Measurements from ENCODE around the gene ADCYAP1. TPM values are rescaled to one million over a fixed set of nuclear protein-coding genes. Genes with fewer than 3 reads are reported as not detected.

Gene ADCYAP1
- polyA plus RNA-seq, 4 donors = 0.56 to 0.66 TPM; not detected in 2

DNA sequence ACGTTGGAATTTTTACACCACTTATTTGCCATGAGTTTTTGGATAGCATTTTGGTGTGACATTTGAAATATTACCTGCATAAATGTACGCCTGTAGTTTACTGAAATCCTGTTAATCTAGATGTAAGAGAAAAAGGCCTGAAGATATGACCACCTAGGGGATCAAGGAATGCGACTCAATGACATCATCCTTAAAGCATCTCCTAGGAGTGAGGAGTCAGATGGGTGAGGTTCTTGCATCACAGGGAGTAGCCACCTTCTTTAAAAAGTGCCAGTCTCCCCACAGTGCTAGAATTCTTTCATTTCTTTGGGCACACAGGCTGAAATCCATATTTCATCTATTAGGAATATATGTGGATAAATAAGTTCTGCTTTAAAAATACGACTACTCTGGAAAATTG lies 34.5 kb downstream of the ADCYAP1 start:
- no peak overlapping the region for H3K27ac ChIP-seq (ENCODE audit: low read depth in 1 of 3, low read length in 2 of 3)
- H3K27me3 ChIP-seq (ENCODE audit: control insufficient read depth in 3 of 3, insufficient read depth in 3 of 3, low read length in 3 of 3) = no peaks in the 10 kb centered on the region
- DNase-seq (no peak), FAIRE-seq (no peak)
- 38 to 67% (median 51%) methylated on average over 4 of the region's 4 CpGs for WGBS, 3 donors
- H3K36me3 ChIP-seq (ENCODE audit: control insufficient read depth in 3 of 3, insufficient read depth in 2 of 3, low read depth in 1 of 3, low read length in 3 of 3) = no peaks in the 10 kb centered on the region
- H3K4me1 ChIP-seq (ENCODE audit: control insufficient read depth in 3 of 3, insufficient read depth in 2 of 3, low read depth in 1 of 3, low read length in 2 of 3) = no peaks in the 10 kb centered on the region
- H3K9me3 ChIP-seq (ENCODE audit: control insufficient read depth in 2 of 2, insufficient read depth in 1 of 2, low read depth in 1 of 2, low read length in 1 of 2) = no peaks in the 10 kb centered on the region
- no peak overlapping the region for H3K4me3 ChIP-seq (ENCODE audit: low read depth in 1 of 3, low read length in 3 of 3)

DNA sequence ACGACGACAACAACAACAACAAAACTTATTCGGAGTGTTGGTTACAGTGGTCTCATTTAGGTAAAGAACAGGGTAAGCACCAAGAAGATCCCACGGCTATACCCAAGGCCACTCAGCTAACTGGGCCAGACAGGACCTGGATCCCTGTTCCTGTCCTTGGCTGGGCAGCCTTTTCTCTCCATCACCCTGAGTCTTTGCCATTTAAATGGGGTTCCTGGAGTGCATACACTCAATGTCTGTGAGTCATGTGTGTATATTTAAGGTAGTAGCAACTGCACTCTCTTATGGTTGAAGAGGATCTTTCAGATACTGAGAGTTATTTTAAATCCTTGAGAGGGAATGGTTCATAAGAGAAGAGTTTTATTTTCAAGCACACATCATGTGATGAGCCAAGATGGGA lies 35.3 kb downstream of the ADCYAP1 start:
- Histone ChIP-seq H3K27me3 (ENCODE audit: control insufficient read depth in 3 of 3, insufficient read depth in 3 of 3, low read length in 3 of 3) (no peaks in the 10 kb centered on the region), H3K36me3 (ENCODE audit: control insufficient read depth in 3 of 3, insufficient read depth in 2 of 3, low read depth in 1 of 3, low read length in 3 of 3) (no peaks in the 10 kb centered on the region), H3K27ac (ENCODE audit: low read depth in 1 of 3, low read length in 2 of 3) (no peak overlapping the region), H3K4me3 (ENCODE audit: low read depth in 1 of 3, low read length in 3 of 3) (no peak overlapping the region), H3K4me1 (ENCODE audit: control insufficient read depth in 3 of 3, insufficient read depth in 2 of 3, low read depth in 1 of 3, low read length in 2 of 3) (no peaks in the 10 kb centered on the region), H3K9me3 (ENCODE audit: control insufficient read depth in 2 of 2, insufficient read depth in 1 of 2, low read depth in 1 of 2, low read length in 1 of 2) (no peaks in the 10 kb centered on the region)
- DNase-seq (no peak), FAIRE-seq (no peak)
- 86 to 92% (median 90%) methylated on average over 4 of the region's 4 CpGs for WGBS, 3 donors

- Histone ChIP-seq H3K27me3 (ENCODE audit: control insufficient read depth in 3 of 3, insufficient read depth in 3 of 3, low read length in 3 of 3) (no peaks in the 10 kb centered on the region), H3K27ac (ENCODE audit: low read depth in 1 of 3, low read length in 2 of 3) (no peak overlapping the region), H3K4me3 (ENCODE audit: low read depth in 1 of 3, low read length in 3 of 3) (no peak overlapping the region), H3K36me3 (ENCODE audit: control insufficient read depth in 3 of 3, insufficient read depth in 2 of 3, low read depth in 1 of 3, low read length in 3 of 3) (no peaks in the 10 kb centered on the region), H3K4me1 (ENCODE audit: control insufficient read depth in 3 of 3, insufficient read depth in 2 of 3, low read depth in 1 of 3, low read length in 2 of 3) (no peaks in the 10 kb centered on the region), H3K9me3 (ENCODE audit: control insufficient read depth in 2 of 2, insufficient read depth in 1 of 2, low read depth in 1 of 2, low read length in 1 of 2) (no peaks in the 10 kb centered on the region)
- 61 to 76% (median 70%) methylated on average over 2 of the region's 2 CpGs for WGBS, 3 donors
- FAIRE-seq = no peak
- DNase-seq = no peak
Observed at GRCh38 chr18:941331-941730, 36.7 kb downstream of the ADCYAP1 start.

- no peaks in the 10 kb centered on the region for H3K9me3 ChIP-seq (ENCODE audit: control insufficient read depth in 2 of 2, insufficient read depth in 1 of 2, low read depth in 1 of 2, low read length in 1 of 2)
- H3K27ac ChIP-seq (ENCODE audit: low read depth in 1 of 3, low read length in 2 of 3) = no peak overlapping the region
- H3K4me1 ChIP-seq (ENCODE audit: control insufficient read depth in 3 of 3, insufficient read depth in 2 of 3, low read depth in 1 of 3, low read length in 2 of 3) = no peaks in the 10 kb centered on the region
- WGBS, 3 donors = 13 to 27% (median 22%) methylated on average over 1 of the region's 1 CpG
- FAIRE-seq (no peak), DNase-seq (peak in 1 of 2 donors; percentile 17)
- no peak overlapping the region for H3K4me3 ChIP-seq (ENCODE audit: low read depth in 1 of 3, low read length in 3 of 3)
- no peaks in the 10 kb centered on the region for H3K36me3 ChIP-seq (ENCODE audit: control insufficient read depth in 3 of 3, insufficient read depth in 2 of 3, low read depth in 1 of 3, low read length in 3 of 3)
- no peaks in the 10 kb centered on the region for H3K27me3 ChIP-seq (ENCODE audit: control insufficient read depth in 3 of 3, insufficient read depth in 3 of 3, low read length in 3 of 3)
Observed at GRCh38 chr18:944440-944839, 39.8 kb downstream of the ADCYAP1 start.

DNA sequence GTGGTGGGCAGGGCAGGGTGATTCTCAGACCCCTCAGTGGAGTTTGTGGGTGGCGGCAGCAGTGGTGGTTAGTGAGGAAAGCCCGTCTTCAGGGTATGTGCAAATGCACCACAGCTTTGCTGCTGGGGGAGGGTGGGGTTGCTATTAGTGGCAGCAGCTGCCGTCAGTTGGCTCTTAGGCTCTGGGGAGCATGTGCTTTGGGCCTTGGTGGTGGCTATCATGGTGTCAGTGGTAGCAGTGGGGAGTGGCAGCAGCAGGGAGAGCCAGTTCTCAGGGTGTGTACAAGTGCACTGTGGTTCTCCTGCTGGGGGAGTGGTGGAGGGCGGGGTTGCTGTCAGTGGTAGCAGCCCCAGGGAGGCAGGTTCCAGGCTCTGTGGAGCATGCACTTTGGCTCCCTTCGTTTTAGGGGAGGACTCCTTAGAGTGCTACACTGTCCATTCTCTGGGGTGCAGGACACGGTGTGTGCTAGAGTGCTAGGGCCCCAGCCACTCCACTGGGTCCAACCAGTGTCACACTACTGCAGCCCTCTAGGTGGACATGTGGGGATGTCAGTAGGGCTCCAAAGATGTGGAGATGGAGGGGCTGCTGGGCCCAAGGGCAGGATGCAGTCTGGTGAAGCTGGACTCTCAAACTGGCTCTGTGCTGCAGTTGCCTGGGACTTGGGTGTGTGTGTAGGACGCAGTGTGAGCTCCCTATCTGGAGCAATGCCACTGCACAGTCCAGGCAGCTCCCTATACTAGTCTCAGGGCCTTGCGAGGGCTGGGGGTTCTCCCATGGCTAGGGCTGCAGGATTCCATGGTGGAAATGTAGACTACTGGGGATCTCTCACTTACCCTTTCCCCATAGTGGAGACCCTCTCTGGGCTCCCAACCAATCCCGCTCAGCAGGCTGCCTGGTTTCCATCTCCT lies 45.3 kb downstream of the ADCYAP1 start:
- FAIRE-seq (no peak), DNase-seq (no peak)
- 67 to 76% (median 68%) methylated on average over 9 of the region's 9 CpGs for WGBS, 3 donors
- Histone ChIP-seq H3K4me3 (ENCODE audit: low read depth in 1 of 3, low read length in 3 of 3) (no peak overlapping the region), H3K36me3 (ENCODE audit: control insufficient read depth in 3 of 3, insufficient read depth in 2 of 3, low read depth in 1 of 3, low read length in 3 of 3) (no peaks in the 10 kb centered on the region), H3K9me3 (ENCODE audit: control insufficient read depth in 2 of 2, insufficient read depth in 1 of 2, low read depth in 1 of 2, low read length in 1 of 2) (no peaks in the 10 kb centered on the region), H3K4me1 (ENCODE audit: control insufficient read depth in 3 of 3, insufficient read depth in 2 of 3, low read depth in 1 of 3, low read length in 2 of 3) (no peaks in the 10 kb centered on the region), H3K27ac (ENCODE audit: low read depth in 1 of 3, low read length in 2 of 3) (no peak overlapping the region), H3K27me3 (ENCODE audit: control insufficient read depth in 3 of 3, insufficient read depth in 3 of 3, low read length in 3 of 3) (no peaks in the 10 kb centered on the region)

DNA sequence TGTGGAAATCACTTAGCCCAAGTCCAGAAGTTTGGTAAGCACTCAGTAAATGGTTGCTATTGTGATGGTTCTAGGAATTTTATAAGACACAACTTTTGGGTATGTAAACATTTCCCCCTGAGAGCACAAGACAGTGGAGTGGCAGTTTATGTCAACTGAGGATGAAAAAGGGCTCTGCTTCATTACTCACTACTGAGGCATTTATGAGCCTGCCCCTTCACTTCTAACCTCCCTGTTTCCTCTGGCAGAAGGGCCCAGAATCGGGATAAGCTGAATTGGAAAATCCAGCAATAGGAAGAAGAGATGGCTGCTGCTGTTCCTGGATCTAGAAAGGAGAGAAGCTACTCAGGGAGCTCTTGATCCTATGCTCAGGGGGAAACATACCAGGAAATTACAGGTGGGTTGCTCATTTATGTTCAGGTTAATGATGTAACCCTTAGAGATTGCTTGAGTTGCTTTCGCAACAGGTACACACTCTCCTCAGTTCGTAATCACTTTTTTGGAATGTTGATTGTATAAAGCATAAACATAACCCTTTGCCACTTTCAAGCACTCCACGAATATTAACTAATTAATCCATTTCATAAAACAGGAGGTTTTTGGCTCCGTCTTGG lies 46.3 kb downstream of the ADCYAP1 start:
- Histone ChIP-seq H3K4me3 (ENCODE audit: low read depth in 1 of 3, low read length in 3 of 3) (no peak overlapping the region), H3K27ac (ENCODE audit: low read depth in 1 of 3, low read length in 2 of 3) (no peak overlapping the region), H3K27me3 (ENCODE audit: control insufficient read depth in 3 of 3, insufficient read depth in 3 of 3, low read length in 3 of 3) (no peaks in the 10 kb centered on the region), H3K9me3 (ENCODE audit: control insufficient read depth in 2 of 2, insufficient read depth in 1 of 2, low read depth in 1 of 2, low read length in 1 of 2) (no peaks in the 10 kb centered on the region), H3K36me3 (ENCODE audit: control insufficient read depth in 3 of 3, insufficient read depth in 2 of 3, low read depth in 1 of 3, low read length in 3 of 3) (no peaks in the 10 kb centered on the region), H3K4me1 (ENCODE audit: control insufficient read depth in 3 of 3, insufficient read depth in 2 of 3, low read depth in 1 of 3, low read length in 2 of 3) (no peaks in the 10 kb centered on the region)
- DNase-seq (no peak), FAIRE-seq (no peak)
- 64 to 67% (median 65%) methylated on average over 5 of the region's 5 CpGs for WGBS, 3 donors

DNA sequence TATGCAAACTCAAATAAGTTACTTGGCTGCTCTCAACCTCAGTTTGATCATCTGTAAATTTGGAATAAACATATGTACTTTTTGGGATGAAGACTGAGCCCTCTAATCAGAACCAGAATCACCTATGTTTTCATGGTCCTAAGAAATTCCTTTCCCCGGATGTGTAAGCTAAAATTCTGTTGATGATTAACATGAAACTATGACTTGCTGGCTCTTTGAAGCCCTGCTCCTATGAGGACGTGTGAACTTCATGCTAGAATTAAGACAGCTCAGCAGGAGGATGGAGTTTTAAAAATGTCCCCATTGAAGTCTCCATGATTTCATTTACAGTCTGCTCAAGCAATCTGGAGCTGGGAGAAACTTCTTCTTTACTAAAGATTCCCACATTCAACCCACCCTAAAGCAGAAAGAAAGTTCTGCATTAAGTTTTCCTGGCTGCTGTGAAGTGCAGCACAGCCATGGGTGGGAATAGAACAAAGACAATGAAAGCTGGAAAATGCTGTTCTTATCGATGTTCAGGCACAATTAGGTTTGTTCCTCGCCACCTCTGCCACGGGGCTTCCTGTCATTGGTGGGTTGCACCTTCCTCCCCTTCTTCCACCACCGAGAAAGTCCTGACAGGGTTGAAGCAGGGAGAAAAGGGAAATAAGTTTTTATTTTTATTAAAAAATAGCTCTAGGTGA lies 50.9 kb downstream of the ADCYAP1 start:
- Histone ChIP-seq H3K4me3 (ENCODE audit: low read depth in 1 of 3, low read length in 3 of 3) (no peak overlapping the region), H3K4me1 (ENCODE audit: control insufficient read depth in 3 of 3, insufficient read depth in 2 of 3, low read depth in 1 of 3, low read length in 2 of 3) (no peaks in the 10 kb centered on the region), H3K9me3 (ENCODE audit: control insufficient read depth in 2 of 2, insufficient read depth in 1 of 2, low read depth in 1 of 2, low read length in 1 of 2) (no peaks in the 10 kb centered on the region), H3K27me3 (ENCODE audit: control insufficient read depth in 3 of 3, insufficient read depth in 3 of 3, low read length in 3 of 3) (peaks cover 0 to 3% (median 3%) of the 10 kb centered on the region in 3 donors), H3K36me3 (ENCODE audit: control insufficient read depth in 3 of 3, insufficient read depth in 2 of 3, low read depth in 1 of 3, low read length in 3 of 3) (no peaks in the 10 kb centered on the region), H3K27ac (ENCODE audit: low read depth in 1 of 3, low read length in 2 of 3) (no peak overlapping the region)
- DNase-seq (no peak), FAIRE-seq (no peak)
- WGBS, 3 donors = 28 to 51% (median 30%) methylated on average over 6 of the region's 6 CpGs

DNA sequence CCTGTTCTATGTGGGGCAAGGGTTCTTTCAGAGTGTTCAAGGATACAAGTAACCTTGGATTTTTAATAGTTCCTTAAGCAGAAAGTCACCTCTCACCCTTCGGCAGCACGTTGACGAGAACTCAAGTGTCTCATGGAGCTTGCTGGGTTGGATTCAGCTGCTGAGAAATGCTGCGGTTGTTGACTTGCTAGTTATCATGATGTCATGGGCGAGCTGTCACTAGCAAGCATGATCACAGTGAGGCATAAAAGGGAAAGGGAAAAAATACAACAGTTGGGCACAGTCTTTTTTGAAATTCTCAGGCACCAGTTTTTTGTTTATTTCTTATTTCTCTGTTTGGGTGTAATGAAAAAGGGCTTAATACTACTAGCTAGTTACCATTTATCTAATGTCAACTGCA lies 53.2 kb downstream of the ADCYAP1 start:
- Histone ChIP-seq H3K4me1 (ENCODE audit: control insufficient read depth in 3 of 3, insufficient read depth in 2 of 3, low read depth in 1 of 3, low read length in 2 of 3) (no peaks in the 10 kb centered on the region), H3K9me3 (ENCODE audit: control insufficient read depth in 2 of 2, insufficient read depth in 1 of 2, low read depth in 1 of 2, low read length in 1 of 2) (no peaks in the 10 kb centered on the region), H3K4me3 (ENCODE audit: low read depth in 1 of 3, low read length in 3 of 3) (no peak overlapping the region), H3K36me3 (ENCODE audit: control insufficient read depth in 3 of 3, insufficient read depth in 2 of 3, low read depth in 1 of 3, low read length in 3 of 3) (no peaks in the 10 kb centered on the region), H3K27me3 (ENCODE audit: control insufficient read depth in 3 of 3, insufficient read depth in 3 of 3, low read length in 3 of 3) (peaks cover 0 to 6% (median 3%) of the 10 kb centered on the region in 3 donors), H3K27ac (ENCODE audit: low read depth in 1 of 3, low read length in 2 of 3) (no peak overlapping the region)
- no peak for DNase-seq
- no peak for FAIRE-seq
- 57 to 77% (median 75%) methylated on average over 5 of the region's 5 CpGs for WGBS, 3 donors
